GM10847 (cell line): ENCODE results near the gene HOXA3.

Experiments
- POLR2A ChIP-seq: IDR thresholded peaks from 2 replicates; pipeline ENCODE4 v1.6.1; 2011; ENCODE audit not compliant: insufficient read length; ENCODE audit errors: extremely low read depth

The HOXA3 gene

DNA sequence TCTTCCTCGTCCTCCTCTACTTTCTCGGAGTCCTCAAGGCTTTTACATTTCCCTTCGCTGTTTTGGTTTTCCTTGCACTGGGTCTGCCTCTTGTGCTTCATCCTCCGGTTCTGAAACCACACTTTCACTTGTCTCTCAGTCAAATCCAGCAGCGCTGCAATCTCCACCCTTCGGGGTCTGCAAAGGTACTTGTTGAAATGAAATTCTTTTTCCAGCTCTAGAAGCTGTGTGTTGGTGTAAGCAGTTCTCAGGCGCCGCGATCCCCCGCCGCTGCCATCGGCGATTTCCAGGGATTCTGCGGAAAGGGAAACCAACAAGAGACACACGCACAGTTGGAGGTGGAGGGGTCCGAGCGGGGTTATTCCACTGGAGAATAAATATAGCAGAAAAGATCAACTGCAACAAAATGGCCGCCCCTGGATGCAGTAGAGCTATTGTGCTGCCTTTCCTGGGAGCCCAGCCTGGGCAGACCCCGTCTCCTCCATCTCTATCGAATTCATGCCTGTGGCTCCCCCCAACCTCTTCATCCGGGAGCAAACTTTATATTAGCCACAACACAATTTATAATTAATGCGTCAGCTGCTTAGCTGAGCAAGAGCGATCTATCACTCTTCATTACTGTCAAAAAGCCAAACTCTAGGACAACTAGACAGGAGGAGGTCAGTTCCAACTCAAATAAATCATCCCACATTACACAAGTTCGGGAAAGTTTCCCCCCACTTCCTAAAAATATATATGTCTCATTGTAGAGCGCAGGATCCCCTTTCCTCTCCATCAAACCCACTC lies 51.0 kb downstream of the HOXA3 start:
- no peak for TF ChIP-seq POLR2A

DNA sequence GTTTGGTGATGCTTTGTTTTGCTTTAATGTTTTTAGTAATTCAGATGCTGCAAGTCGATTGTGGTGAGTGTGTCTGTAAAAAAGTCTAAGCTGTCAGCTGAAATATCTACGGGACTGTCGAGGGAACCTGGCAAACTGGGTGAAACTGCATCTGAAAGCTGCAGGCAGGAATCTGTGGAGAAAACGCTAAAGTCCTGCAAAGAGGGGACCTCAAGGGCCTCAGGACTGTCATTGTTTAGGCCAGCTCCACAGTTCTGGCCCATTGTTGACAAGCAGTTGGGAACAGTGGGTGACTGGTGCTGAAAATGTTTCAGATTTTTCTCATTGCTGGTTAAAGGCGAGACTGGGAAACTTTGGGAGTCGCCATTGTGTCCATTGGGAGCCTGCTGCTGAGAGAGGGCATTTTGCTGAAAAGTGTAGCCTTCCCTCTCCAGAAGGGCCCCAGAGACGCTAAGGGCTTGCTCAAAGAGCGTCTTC lies 51.7 kb downstream of the HOXA3 start:
- no peak for TF ChIP-seq POLR2A

DNA sequence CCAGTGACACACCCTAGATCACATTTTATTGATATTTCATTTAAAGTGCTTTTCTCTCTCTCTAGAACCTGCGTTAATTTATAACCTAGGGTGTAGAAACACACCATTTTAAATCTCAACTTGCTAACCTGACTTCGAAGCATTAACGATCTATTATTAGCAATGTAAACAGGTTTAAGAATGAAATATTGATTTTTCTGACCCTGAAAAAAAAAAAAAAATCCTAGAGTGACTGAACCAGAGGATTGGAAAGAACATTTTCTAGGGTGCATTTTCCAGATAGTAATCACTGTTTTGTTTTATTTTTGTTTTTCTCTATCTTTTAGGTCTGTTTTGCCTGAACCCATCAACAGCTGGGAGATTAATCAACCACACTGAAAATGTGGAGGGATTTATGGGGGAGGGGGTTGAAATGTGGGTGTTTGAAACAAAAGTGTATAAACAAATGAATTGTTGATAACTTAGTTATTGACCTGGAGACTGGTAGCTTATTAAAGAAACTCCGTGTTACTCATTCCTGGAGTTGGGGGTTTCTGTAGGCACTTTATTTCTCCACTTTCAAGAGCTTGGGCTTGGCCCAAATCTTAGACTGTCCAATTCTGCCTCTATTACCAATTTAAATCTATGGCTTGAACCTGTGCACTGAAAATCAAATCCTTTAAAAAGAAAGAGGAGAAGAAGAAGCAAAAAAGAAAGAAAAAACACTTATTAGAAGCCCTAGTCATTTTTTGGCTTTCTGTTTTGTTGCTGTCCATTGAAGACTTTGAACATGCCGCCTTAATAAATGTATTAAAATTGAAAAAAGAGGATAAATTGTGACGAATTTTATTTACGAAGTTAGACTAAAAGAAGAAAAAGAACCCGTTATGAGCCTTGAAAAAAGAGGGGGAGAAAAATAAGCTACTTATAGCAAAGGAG lies 52.7 kb downstream of the HOXA3 start:
- TF ChIP-seq POLR2A = no peak

DNA sequence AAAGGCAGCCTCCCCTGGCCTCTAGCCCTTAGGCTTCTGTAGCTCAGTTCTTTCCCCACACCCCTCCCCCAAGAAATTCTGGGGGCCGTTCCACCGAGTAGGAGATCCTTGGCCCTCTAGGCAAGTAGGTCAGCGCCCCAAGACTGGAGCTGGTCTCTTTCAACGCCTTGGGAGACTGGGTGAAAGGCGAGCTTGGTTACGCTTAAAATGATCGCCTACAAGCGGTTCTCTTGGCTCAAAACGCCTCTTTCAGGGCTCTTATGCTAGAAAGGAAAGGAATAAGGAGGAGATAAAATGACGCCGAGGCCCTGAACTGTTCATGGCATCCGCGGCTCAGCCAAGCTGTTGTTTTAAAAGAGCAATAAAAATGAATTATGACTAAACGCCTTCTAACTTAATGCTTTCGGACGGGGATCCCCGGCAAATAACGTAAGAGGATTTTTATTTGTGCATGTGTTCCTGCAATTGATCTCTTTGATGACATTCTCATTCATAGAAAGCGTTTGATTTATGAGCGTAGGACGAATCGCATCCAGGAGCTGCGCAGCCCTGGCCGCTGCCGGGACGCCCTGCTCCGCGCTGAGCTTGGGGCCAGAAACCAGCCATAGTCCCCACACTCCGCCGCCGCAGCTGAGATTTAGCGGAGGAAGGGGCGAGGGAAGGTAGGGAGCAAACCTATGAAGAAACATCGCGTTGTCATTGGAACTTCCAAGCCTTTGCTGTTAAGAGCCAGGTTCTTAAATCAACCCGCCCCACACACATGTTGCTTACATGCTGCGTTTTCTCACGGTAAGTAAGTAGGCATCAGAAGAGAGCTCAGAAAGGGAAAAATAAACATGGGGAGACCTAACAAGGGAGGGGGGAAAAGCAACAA lies 53.6 kb downstream of the HOXA3 start:
- no peak for TF ChIP-seq POLR2A

DNA sequence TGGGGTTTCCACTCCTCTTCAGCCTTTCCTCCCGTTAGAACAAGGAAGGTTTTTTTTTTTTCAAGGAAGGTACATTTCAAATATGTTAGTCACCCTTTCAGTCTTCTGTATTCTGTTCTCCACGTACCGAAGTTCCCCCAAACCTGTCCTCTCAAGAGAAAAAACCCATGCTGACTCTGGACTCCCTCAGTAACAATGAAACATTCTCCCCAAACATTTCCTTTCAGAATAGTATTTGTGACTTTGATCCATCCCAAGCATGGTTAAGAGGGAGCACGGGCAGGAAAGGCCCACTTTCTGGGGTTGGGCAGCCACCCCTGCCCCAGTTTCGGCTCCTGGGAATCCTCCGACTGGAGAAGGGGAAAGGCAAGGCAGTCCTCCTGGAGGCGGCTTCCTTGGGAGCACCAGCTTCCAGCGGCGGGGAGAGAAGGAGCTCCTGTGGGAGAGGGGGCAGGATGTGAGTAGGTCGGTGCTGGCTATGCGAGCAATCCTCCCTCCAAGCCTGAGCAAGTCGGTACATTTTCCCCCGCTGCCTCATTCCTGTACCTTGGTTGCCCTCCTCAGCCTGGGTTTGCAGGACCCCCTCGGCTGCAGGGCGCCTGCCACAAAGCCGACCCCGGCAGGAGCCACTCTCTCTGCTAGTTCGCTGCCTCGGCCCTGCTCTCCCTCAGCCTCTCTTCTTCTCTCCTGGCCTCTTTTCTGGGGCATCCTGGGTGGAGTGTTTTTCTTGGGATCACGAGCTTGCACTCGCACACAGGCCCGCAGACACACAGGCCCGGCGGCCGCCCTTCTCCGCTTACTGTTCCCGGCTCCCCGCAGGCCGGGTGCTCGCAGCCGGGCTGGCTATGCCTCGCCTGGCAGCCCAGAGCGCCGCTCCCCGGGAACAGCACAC lies 54.5 kb downstream of the HOXA3 start:
- TF ChIP-seq POLR2A = no peak

DNA sequence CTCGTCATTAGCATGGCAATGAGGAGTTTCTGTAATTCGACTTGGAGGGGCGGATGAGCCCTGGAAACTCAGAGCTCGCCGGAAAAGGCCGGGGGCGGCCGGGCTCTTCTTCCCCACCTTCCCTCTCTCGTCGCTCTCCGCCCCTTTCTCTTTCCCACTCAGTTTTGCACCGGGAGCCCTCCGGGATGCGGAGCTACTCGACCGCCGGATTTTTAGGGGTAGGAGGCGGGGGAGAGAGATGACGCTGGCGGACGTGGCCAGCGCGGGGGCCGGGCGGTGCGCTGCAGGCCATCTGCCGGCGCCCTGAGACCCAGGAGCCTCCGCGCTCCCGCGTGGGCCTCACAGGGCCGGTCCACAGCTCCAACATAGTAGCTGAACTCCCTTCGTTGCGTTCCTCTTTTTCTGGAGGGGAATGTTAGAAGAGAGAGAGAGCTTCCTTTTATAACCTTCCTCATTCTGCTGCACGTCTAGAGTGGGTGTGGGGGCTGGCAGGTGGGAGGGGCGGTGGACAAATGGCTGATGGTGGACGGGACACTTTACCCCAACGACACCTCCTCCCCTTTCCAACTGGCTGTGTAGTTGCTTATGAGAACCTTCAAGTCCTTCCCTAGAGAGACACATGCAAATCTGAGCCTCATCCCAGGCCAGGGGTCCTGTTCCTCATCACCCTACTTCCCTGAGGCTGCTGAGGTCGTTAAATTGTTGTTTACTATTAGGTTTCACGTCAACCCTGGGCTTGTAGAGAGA lies 55.4 kb downstream of the HOXA3 start:
- no peak for TF ChIP-seq POLR2A

DNA sequence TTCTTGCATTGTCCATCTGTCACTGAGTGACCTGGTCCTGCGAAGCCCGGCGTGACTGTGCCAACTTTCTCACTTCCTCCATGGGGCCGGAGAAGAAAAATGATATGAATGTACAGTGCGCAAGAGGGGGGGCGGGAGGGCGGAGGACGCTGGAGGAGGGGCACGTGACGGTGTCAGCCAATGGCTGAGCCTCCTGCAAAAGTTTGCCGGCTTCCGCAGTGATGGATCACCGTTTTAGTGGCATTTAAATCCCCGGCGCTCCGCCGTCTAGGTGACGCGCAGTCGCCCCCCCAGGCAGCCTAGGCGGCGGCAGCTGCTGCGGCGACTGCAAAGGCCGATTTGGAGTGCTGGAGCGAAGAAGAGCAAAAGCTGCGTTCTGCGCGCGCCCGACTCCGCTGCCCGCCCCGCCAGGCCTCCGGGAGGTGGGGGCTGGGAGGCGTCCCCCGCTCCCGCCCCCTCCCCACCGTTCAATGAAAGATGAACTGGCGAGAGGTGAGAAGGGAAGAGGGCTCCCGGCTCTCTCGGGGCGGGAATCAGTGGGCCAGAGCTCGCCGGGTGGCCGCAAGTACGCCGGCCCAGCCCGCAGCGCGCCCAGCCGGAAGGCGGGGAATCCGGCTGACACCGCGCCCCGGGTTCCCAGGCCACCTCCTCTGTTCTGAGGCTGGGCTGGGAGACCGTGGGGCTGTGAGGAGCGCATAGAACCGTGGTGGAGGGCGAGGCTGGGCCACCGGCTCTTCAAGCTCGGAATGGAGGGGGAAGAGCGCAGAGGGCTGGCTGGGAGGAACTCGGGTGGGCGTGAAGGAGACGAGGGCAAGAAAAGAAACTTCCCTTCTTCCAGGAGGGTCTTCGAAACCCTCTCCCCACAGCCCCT lies 56.3 kb downstream of the HOXA3 start, which contains the start of gene HOXA1:
Gene HOXA1 (minus strand): TSS at position 104 of the 871 bp plus-strand sequence. CDS start 88 bp downstream, at position 16.
- TF ChIP-seq POLR2A = no peak

DNA sequence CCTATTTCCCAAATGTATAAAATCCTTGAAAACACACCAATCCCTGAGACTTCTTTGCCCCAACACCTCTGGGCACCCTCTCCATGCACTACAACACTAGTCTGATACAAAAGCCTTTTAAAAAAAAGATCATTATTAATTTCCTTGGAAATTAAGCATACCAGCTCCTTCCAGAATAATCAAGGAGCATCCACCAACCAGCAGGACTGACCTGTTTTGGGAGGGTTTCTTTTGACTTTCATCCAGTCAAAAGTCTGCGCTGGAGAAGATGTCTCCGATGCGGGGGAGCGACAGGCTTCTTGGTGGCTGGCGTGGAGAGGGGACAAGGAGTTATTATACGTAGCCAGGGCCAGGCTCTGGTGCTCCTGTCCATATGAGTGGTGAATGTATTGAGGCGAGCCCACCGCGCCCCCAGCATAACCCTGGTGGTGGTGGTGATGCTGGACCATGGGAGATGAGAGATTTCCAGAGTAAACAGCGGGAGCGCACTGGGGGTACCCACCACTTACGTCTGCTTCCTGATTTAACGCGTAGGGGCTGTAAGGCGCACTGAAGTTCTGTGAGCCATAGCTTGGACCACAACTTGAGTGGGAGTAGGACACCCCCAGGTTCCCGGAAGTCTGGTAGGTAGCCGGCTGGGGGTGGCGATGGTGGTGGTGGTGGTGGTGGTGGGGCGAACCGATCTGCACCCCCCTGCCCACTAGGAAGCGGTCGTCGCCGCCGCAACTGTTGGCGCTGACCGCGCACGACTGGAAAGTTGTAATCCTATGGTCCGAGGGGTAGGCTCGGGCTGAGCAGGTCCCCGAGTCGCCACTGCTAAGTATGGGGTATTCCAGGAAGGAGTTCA lies 57.1 kb downstream of the HOXA3 start:
- TF ChIP-seq POLR2A = no peak

DNA sequence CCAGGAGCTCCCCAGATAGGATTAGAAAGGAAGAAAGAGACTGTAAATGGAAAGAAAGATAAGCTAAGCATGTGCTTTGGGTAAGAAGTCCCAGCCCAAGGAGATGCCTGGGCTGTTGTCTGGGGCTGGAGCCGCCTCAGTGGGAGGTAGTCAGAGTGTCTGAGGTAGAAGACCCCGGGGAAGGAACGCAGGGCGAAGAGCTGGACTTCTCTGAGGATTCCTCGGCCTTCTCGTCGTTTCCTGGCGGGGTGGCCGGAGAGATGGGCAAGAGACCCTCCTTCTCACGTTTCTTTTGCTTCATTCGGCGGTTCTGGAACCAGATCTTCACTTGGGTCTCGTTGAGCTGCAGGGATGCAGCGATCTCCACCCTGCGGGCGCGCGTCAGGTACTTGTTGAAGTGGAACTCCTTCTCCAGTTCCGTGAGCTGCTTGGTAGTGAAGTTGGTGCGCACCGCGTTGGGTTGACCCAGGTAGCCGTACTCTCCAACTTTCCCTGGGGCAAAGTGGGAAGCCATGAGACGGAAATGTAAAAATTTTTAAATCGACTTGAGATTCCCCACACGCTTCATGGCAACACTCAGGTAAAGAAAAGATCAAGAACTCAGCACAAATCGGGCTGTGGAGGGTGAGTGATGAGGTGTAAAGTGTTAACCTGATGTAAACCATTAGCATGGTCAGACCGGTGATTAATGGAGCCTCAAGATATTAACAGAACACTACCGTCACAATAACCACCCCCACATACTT lies 57.9 kb downstream of the HOXA3 start:
- TF ChIP-seq POLR2A = no peak

DNA sequence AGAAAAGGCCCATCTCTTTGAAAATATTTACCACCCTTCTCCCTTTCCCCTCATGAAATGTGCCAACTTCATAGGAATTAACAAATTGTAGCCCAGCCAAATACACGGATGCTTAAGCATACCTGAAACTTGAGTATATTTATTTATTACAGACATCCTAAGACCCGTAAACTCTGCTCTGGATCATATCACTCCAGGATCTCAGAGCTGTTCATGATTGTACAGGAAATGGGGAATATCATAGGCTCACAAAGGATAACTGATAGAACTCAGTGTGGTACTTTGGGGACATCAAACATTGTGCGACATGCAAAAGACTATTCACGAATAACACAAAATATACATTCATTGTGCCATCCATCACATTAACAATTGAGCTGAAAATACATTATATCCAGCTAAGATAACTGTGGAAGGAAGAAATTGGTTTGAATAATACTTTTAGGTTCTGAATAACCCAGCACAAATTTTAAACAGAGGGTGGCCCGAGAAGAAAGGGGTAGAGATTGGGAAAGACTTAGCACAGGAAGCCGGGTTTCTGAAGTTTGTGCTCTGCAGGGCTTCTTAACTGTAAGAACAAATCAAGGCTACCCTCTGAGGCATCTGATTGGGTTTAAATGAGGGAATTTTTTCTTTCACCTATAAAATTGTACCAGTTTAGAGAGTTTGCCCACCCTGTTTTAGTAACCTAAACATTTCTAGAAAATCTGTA lies 59.0 kb downstream of the HOXA3 start:
- no peak for TF ChIP-seq POLR2A
